ENCODE results near the gene CHID1. TPM values are rescaled to one million over a fixed set of nuclear protein-coding genes. Genes with fewer than 3 reads are reported as not detected.

The CHID1 gene
- total and polyA plus RNA-seq, 2 experiments from 2014 or later, result 54.1 to 67.3 TPM

GRCh38 chr11:925158-925495 is 14.5 kb upstream of the CHID1 start (continued):
- TF ChIP-seq CTCF (conservative IDR thresholded peaks at IDR 0.05; ENCODE audit: low read depth in 2 of 2) (no peak), NANOG (IDR thresholded peaks at IDR 0.05; ENCODE audit: borderline replicate concordance) (no peak), ZNF331 (CRISPR knock-in tag; IDR thresholded peaks at IDR 0.05; ENCODE audit: low read depth) (no peak), POLR2AphosphoS5 (IDR thresholded peaks at IDR 0.05; ENCODE audit: low read depth) (no peak), EZH2phosphoT487 (IDR thresholded peaks at IDR 0.05; ENCODE audit: unreplicated experiment) (no peak)

GRCh38 chr11:924406-925157 is 14.0 kb upstream of the CHID1 start:
- Histone ChIP-seq H3K27ac (ENCODE audit: low read depth) (no peak overlapping the region), H3K27me3 (ENCODE audit: insufficient read depth) (no peaks in the 10 kb centered on the region), H2AFZ (peak overlapping the region; percentile 28; the same call in 1 of the 2 replicates), H3K36me3 (ENCODE audit: insufficient read depth) (no peaks in the 10 kb centered on the region), H3K4me2 (no peak overlapping the region), H3F3A (replicated peaks; ENCODE audit: low read depth) (no peaks in the 10 kb centered on the region), H3K4me3 (peak overlapping the region; percentile 38; the same call in 1 of the 2 replicates), H3K4me1 (ENCODE audit: insufficient read depth) (peaks cover 5% of the 10 kb centered on the region; the same call in 1 of the 2 replicates), H4K20me1 (replicated peaks; ENCODE audit: insufficient read depth) (peaks cover 16% of the 10 kb centered on the region; the same call in 1 of the 2 replicates), H3K9me2 (ENCODE audit: insufficient read depth) (no peaks in the 10 kb centered on the region), H3K79me2 (replicated peaks; ENCODE audit: insufficient read depth) (peaks cover 33% of the 10 kb centered on the region)
- Mint-ChIP-seq H3K27ac (no peak overlapping the region), H3K4me3 (no peak overlapping the region), H3K4me1 (peaks cover 8% of the 10 kb centered on the region), H3K9me3 (no peaks in the 10 kb centered on the region), H3K27me3 (ENCODE audit: insufficient read depth, low read depth, poor library complexity) (peaks cover 6% of the 10 kb centered on the region), H3K36me3 (ENCODE audit: low read depth) (peaks cover 12% of the 10 kb centered on the region)
- no peak for DNase-seq (ENCODE audit: low spot score)
- no peak for ATAC-seq
- TF ChIP-seq ZNF331 (CRISPR knock-in tag; IDR thresholded peaks at IDR 0.05; ENCODE audit: low read depth), result no peak
- no peak for TF ChIP-seq STAT1 (IDR thresholded peaks at IDR 0.05; ENCODE audit: unreplicated experiment)
- TF ChIP-seq CTCF (conservative IDR thresholded peaks at IDR 0.05; ENCODE audit: low read depth in 2 of 2), result no peak
- TF ChIP-seq NANOG (IDR thresholded peaks at IDR 0.05; ENCODE audit: borderline replicate concordance), result no peak
- TF ChIP-seq REST (IDR thresholded peaks at IDR 0.05; ENCODE audit: unreplicated experiment), result no peak
- no peak for TF ChIP-seq ETS1 (IDR thresholded peaks at IDR 0.05)
- no peak for TF ChIP-seq POLR2AphosphoS5 (IDR thresholded peaks at IDR 0.05; ENCODE audit: low read depth)
- TF ChIP-seq ZNF114 (CRISPR knock-in tag; IDR thresholded peaks at IDR 0.05), result no peak
- TF ChIP-seq EZH2phosphoT487 (IDR thresholded peaks at IDR 0.05; ENCODE audit: unreplicated experiment), result no peak
- TF ChIP-seq CREB1 (CRISPR knock-in tag; IDR thresholded peaks at IDR 0.05; ENCODE audit: low read depth), result no peak

Measured in GM23338 (cell line).